Measurements from ENCODE around the gene NRG2.

- TF ChIP-seq HOXA7 (CRISPR knock-in tag; IDR thresholded peaks at IDR 0.05) = no peak
- no peak for TF ChIP-seq CTCF (IDR thresholded peaks at IDR 0.05)
- no peak for TF ChIP-seq ELK1 (IDR thresholded peaks at IDR 0.05; ENCODE audit: low read depth, low read length)
- TF ChIP-seq ZFP36 (IDR thresholded peaks at IDR 0.05; ENCODE audit: borderline replicate concordance, partially characterized antibody) = no peak
- no peak for TF ChIP-seq RAD21 (conservative IDR thresholded peaks at IDR 0.05 in 1 of 2, IDR thresholded peaks at IDR 0.05 in 1 of 2)
- TF ChIP-seq PBX3 (IDR thresholded peaks at IDR 0.05) = no peak
- no peak for TF ChIP-seq POLR2A (IDR thresholded peaks at IDR 0.05; ENCODE audit: low read length)
Measured at GRCh38 chr5:139841549-139841948, 201.6 kb downstream of the NRG2 start.

Measured in A549 (cell line).